ENCODE data around the gene HYOU1. TPM values are rescaled to one million over a fixed set of nuclear protein-coding genes. Genes with fewer than 3 reads are reported as not detected.

HYOU1 gene
- polyA plus RNA-seq, 1 of the 3 experiments (the other 2 are of a cell fraction), result 90.8 TPM

GRCh38 chr11:119091178-119091577 is 34.2 kb upstream of the HYOU1 start:
- no peak overlapping the region for H3K4me3 ChIP-seq (ENCODE audit: low read depth in 2 of 2, low read length in 1 of 2)
- H2AFZ ChIP-seq (ENCODE audit: low read depth), result no peak overlapping the region
- H3K27me3 ChIP-seq (ENCODE audit: insufficient read depth), result no peaks in the 10 kb centered on the region
- no peak for TF ChIP-seq USF2 (IDR thresholded peaks at IDR 0.05; ENCODE audit: borderline replicate concordance, low read depth, low read length)
- no peak for TF ChIP-seq ELF1 (IDR thresholded peaks at IDR 0.05)
- TF ChIP-seq TEAD4 (IDR thresholded peaks at IDR 0.05; ENCODE audit: borderline replicate concordance, insufficient read depth), result no peak
- no peak for TF ChIP-seq TCF12 (IDR thresholded peaks at IDR 0.05)
- no peak for TF ChIP-seq NRF1 (IDR thresholded peaks at IDR 0.05; ENCODE audit: low read depth, low read length)
- no peak for TF ChIP-seq REST (IDR thresholded peaks at IDR 0.05; ENCODE audit: low read depth, low read length)
- no peak for TF ChIP-seq ZBTB33 (IDR thresholded peaks at IDR 0.05; ENCODE audit: borderline replicate concordance, low read depth)
- no peak for TF ChIP-seq PBX3 (IDR thresholded peaks at IDR 0.05)
- no peak for TF ChIP-seq JUND (IDR thresholded peaks at IDR 0.05)
- no peak for TF ChIP-seq FOSL2 (IDR thresholded peaks at IDR 0.05; ENCODE audit: borderline replicate concordance, low read depth)
- peaks cover 34% of the 10 kb centered on the region for H3F3A ChIP-seq (replicated peaks; ENCODE audit: insufficient read depth)
- peaks cover 32 to 39% of the 10 kb centered on the region in 2 experiments for H3K36me3 ChIP-seq (replicated peaks in 1 of 2; ENCODE audit: control insufficient read depth in 1 of 2, insufficient read depth in 2 of 2, low read length in 1 of 2)
- POLR2A ChIA-PET, result no interaction called here
- peak overlapping the region in 1 of 2 experiments; percentile 11; a peak in 1 of 4 replicates for H3K27ac ChIP-seq (ENCODE audit: low read depth in 2 of 2, low read length in 1 of 2)
- H3K4me1 ChIP-seq (ENCODE audit: control insufficient read depth in 1 of 2, insufficient read depth in 2 of 2, low read depth in 1 of 2, low read length in 1 of 2), result peaks cover 22 to 23% of the 10 kb centered on the region in 2 experiments; a peak in 2 of 4 replicates
- 85% methylated on average over 8 of the region's 9 CpGs for WGBS (ENCODE audit: low lambda C conversion rate)
- no peaks in the 10 kb centered on the region for H3K9me2 ChIP-seq
- H4K20me1 ChIP-seq (ENCODE audit: insufficient read depth), result peaks cover 31% of the 10 kb centered on the region
- no peak for DNase-seq
- H3K9ac ChIP-seq, result no peak overlapping the region
- no peaks in the 10 kb centered on the region for H3K9me3 ChIP-seq
- CTCF ChIA-PET, result interaction anchor here (0.6 to 1.3 kb wide), 4 partner anchors 9 to 432 kb away, joined by 3 to 4 read pairs (median 3); partner anchors contain the start of gene DPAGT1
- peaks cover 48% of the 10 kb centered on the region for H3K79me2 ChIP-seq (ENCODE audit: insufficient read depth)
- H3K4me2 ChIP-seq, result no peak overlapping the region
